ENCODE data around the gene H2BW1.
"Not testable (repeated sequence)": the region's sequence is repeated elsewhere in the genome, so short reads cannot be mapped to it uniquely, and the experiment has no call there.

Gene H2BW1

GRCh38 chrX:104013606-104014005 lies at the start of gene H2BW1:
Gene H2BW1 (minus strand): TSS chrX:104013708. CDS start chrX:104013576, 132 bp downstream.
- DNase-seq, result no peak

- DNase-seq, result not testable (repeated sequence)
These were observed 49.1 kb upstream of the H2BW1 start for GRCh38 chrX:104062636-104063035.

- DNase-seq, result not testable (repeated sequence)
These were observed 41.4 kb upstream of the H2BW1 start for GRCh38 chrX:104054956-104055355.

- DNase-seq, result no peak
These were observed 33.7 kb upstream of the H2BW1 start for GRCh38 chrX:104047171-104047570.

GRCh38 chrX:104045642-104046041 lies 32.1 kb upstream of the H2BW1 start:
- no peak for DNase-seq

GRCh38 chrX:104041003-104041402 lies 27.5 kb upstream of the H2BW1 start:
- DNase-seq, result no peak

- DNase-seq, result no peak
These were observed 26.4 kb upstream of the H2BW1 start, which contains the start of gene H2BW2 for GRCh38 chrX:104039689-104040505. Gene H2BW2 (plus strand): TSS chrX:104039956. CDS start chrX:104039995, 39 bp downstream.

- DNase-seq, result no peak
These were observed 4.6 kb upstream of the H2BW1 start for GRCh38 chrX:104018126-104018525.

GRCh38 chrX:104015576-104015975 lies 2.1 kb upstream of the H2BW1 start:
- not testable (repeated sequence) for DNase-seq

GRCh38 chrX:104013158-104013557 lies 350 bp downstream of the H2BW1 start:
- DNase-seq, result no peak

- no peak for DNase-seq
These were observed 4.7 kb downstream of the H2BW1 start for GRCh38 chrX:104008831-104009230.

- no peak for DNase-seq
These were observed 14.3 kb downstream of the H2BW1 start for GRCh38 chrX:103999234-103999633.

- DNase-seq, result not testable (repeated sequence)
These were observed 30.0 kb downstream of the H2BW1 start for GRCh38 chrX:103983508-103983907.

- not testable (repeated sequence) for DNase-seq
These were observed 50.9 kb downstream of the H2BW1 start, which contains the start of gene TMSB15B for GRCh38 chrX:103962411-103963278. Gene TMSB15B (plus strand): TSS chrX:103962627.

All from CD4-positive, alpha-beta T cell treated with Interleukin-6 for 4 hours (primary cell).